ENCODE measurements around the gene YARS2. TPM values are rescaled to one million over a fixed set of nuclear protein-coding genes. Genes with fewer than 3 reads are reported as not detected.

The YARS2 gene
- total RNA-seq: 10 to 100 TPM; 18.5 to 19.2 TPM
- 10 to 100 TPM; 12.4 to 15.3 (median 14.5) TPM for polyA plus RNA-seq
- total RNA-seq: 24.0 to 48.6 (median 32.4) reads per million in 6 experiments

GRCh38 chr12:32755654-32756475 lies at the start of gene YARS2:
TSS of gene YARS2 (minus strand) at chr12:32755897. CDS start at chr12:32755874, 23 bp downstream.
- POLR2A ChIA-PET: interaction anchor here (0.5 to 3.6 kb wide), 8 partner anchors 77 to 1430 kb away, joined by 3 to 72 read pairs (median 4); partner anchors contain the start of genes ALG10, DNM1L, ETFBKMT and SINHCAF
- ATAC-seq (peak; percentile 87 to 90), DNase-seq (peak; percentile 66 to 93 (median 84))
- H3K36me3 Mint-ChIP-seq: peaks cover 0 to 29% (median 2%) of the 10 kb centered on the region in 3 donors
- no peaks in the 10 kb centered on the region for H3K9me3 Mint-ChIP-seq
- no peaks in the 10 kb centered on the region for H3K27me3 Mint-ChIP-seq
- peaks cover 5 to 26% (median 23%) of the 10 kb centered on the region in 4 donors for H3K4me1 Mint-ChIP-seq
- peak within 1 kb of the TSS; percentile 85 to 98 (median 92) for H3K27ac Mint-ChIP-seq
- H3K4me3 Mint-ChIP-seq: peak within 1 kb of the TSS; percentile 86 to 96 (median 92)

- Mint-ChIP-seq H3K36me3 (peaks cover 0 to 14% (median 0%) of the 10 kb centered on the region in 3 donors), H3K4me3 (no peak overlapping the region), H3K4me1 (no peaks in the 10 kb centered on the region), H3K27ac (no peak overlapping the region), H3K27me3 (peaks cover 0 to 28% (median 6%) of the 10 kb centered on the region in 5 donors), H3K9me3 (peaks cover 6 to 32% (median 19%) of the 10 kb centered on the region in 9 donors)
- no peak for DNase-seq
- POLR2A ChIA-PET: no interaction called here
- no peak for ATAC-seq
Observed at GRCh38 chr12:32804301-32804700, 48.6 kb upstream of the YARS2 start.

- DNase-seq (no peak), ATAC-seq (no peak)
- peaks cover 0 to 9% (median 4%) of the 10 kb centered on the region in 9 donors for H3K9me3 Mint-ChIP-seq
- H3K27me3 Mint-ChIP-seq: peaks cover 0 to 3% (median 0%) of the 10 kb centered on the region in 5 donors
- H3K4me1 Mint-ChIP-seq: no peaks in the 10 kb centered on the region
- POLR2A ChIA-PET: no interaction called here
- no peak overlapping the region for H3K4me3 Mint-ChIP-seq
- peaks cover 0 to 3% (median 0%) of the 10 kb centered on the region in 3 donors for H3K36me3 Mint-ChIP-seq
- no peak overlapping the region for H3K27ac Mint-ChIP-seq
Observed at GRCh38 chr12:32801269-32801980, 45.7 kb upstream of the YARS2 start.

DNA sequence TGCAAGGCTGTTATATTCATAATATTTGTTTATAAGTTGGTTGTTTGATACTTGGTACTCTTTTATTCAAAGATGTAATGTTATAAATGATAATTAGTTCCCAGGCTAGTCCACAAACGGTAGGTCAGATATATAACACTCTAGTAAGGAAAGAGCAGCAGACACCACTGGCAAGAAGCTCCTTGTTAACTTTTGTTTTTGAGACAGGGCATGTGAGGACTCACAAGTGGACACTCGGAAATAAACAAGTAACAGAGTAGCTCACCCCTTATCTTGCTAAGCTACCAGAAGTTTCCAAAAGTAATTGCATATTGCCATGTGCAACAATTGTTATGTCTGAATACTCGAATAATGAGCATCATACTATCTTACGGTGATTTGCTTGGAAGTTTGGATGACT lies 38.6 kb upstream of the YARS2 start:
- Mint-ChIP-seq H3K9me3 (no peaks in the 10 kb centered on the region), H3K27ac (no peak overlapping the region), H3K4me1 (no peaks in the 10 kb centered on the region), H3K4me3 (no peak overlapping the region), H3K27me3 (peaks cover 0 to 10% (median 5%) of the 10 kb centered on the region in 5 donors), H3K36me3 (no peaks in the 10 kb centered on the region)
- no peak for ATAC-seq
- POLR2A ChIA-PET: no interaction called here
- DNase-seq: no peak

DNA sequence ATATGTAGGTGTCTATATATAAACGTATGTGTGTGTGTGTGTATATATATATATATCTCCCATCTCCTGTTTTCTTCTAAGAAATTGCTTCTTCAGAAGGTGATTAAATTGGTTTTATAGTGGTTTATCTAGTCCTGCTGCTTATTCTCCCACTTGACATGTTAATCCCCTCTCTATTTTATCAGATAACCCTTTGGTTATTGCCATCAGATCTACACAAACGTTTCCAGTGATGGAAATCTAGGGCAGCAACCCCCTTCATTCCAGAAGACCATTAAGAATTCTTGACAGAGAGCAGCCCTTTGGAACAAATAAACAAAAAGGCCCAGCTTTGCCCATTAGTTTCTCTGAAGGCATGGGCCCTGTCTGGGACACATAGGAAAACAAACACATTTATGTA lies 34.2 kb upstream of the YARS2 start:
- no peak overlapping the region for H3K4me3 Mint-ChIP-seq
- no peak for DNase-seq
- no peaks in the 10 kb centered on the region for H3K4me1 Mint-ChIP-seq
- H3K9me3 Mint-ChIP-seq: no peaks in the 10 kb centered on the region
- POLR2A ChIA-PET: no interaction called here
- no peak for ATAC-seq
- peaks cover 2 to 10% (median 8%) of the 10 kb centered on the region in 5 donors for H3K27me3 Mint-ChIP-seq
- H3K27ac Mint-ChIP-seq: no peak overlapping the region
- H3K36me3 Mint-ChIP-seq: no peaks in the 10 kb centered on the region

DNA sequence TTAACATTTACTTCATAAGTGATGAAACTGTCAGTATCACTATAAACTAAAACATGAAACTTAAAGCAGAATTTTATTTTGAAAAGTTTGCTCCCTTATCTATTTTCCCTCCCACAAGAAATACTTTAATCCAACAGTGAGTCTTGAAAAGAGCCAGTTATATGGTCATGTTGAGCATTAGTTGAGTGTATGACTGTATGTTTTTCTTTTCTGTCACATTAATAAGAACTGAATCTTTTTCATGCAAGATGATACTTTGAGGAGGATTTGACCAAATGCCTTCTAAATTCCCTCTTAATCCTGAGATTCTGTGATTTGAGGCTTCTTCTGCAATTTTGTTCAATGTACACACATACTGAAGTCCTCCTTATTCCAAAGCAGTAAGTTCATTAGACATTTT lies 33.7 kb upstream of the YARS2 start:
- Mint-ChIP-seq H3K27me3 (peaks cover 3 to 10% (median 8%) of the 10 kb centered on the region in 5 donors), H3K4me3 (no peak overlapping the region), H3K27ac (no peak overlapping the region), H3K9me3 (no peaks in the 10 kb centered on the region), H3K4me1 (no peaks in the 10 kb centered on the region), H3K36me3 (no peaks in the 10 kb centered on the region)
- ATAC-seq: no peak
- POLR2A ChIA-PET: no interaction called here
- no peak for DNase-seq

DNA sequence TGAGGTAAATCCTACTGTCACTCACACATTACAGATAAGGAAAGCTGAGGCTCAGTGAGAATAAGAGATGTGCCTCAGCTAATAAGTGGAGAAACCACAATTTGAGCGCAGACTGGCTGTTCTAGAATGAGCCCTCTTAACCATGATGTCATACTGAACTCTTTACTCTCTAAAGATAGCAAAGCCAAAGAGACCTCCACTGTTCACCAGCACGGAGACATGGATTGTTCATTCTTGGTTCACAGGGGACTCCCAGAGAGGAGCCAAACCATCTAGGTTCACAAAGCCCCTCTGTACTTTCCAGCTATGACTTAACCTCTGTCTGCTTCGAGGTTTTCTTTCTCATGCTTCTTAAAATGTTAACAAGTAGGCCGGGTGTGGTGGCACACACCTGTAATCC lies 32.7 kb upstream of the YARS2 start:
- DNase-seq (no peak), ATAC-seq (no peak)
- Mint-ChIP-seq H3K4me3 (no peak overlapping the region), H3K36me3 (no peaks in the 10 kb centered on the region), H3K27ac (no peak overlapping the region), H3K9me3 (no peaks in the 10 kb centered on the region), H3K27me3 (peaks cover under 1 to 11% (median 7%) of the 10 kb centered on the region in 5 donors), H3K4me1 (no peaks in the 10 kb centered on the region)
- POLR2A ChIA-PET: no interaction called here

DNA sequence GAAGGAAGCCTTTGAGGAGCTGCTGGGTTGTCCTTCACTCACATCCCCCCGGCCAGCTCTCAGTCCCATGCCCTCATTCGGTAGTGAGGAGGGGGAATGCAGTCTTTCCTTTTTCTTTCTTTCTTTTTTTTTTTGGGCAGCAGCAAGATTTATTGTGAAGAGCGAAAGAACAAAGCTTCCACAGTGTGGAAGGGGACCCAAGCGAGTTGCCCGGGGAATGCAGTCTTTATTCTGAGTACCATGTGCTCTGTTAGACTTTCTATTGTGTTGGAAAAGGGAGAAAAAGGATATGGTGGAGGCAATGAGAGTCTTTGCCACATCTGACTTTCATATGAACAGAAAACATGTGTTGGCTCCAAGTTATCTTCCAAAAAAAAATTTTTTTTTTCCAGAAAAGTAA lies 29.9 kb upstream of the YARS2 start:
- H3K27me3 Mint-ChIP-seq: peaks cover 0 to 11% (median 7%) of the 10 kb centered on the region in 5 donors
- H3K4me3 Mint-ChIP-seq: no peak overlapping the region
- ATAC-seq (no peak), DNase-seq (no peak)
- H3K27ac Mint-ChIP-seq: no peak overlapping the region
- H3K36me3 Mint-ChIP-seq: no peaks in the 10 kb centered on the region
- H3K9me3 Mint-ChIP-seq: no peaks in the 10 kb centered on the region
- H3K4me1 Mint-ChIP-seq: no peaks in the 10 kb centered on the region
- POLR2A ChIA-PET: no interaction called here

GRCh38 chr12:32783029-32783428 lies 27.3 kb upstream of the YARS2 start:
- ATAC-seq (no peak), DNase-seq (no peak)
- H3K4me1 Mint-ChIP-seq: no peaks in the 10 kb centered on the region
- H3K27me3 Mint-ChIP-seq: peaks cover 3 to 20% (median 14%) of the 10 kb centered on the region in 5 donors
- H3K36me3 Mint-ChIP-seq: no peaks in the 10 kb centered on the region
- H3K27ac Mint-ChIP-seq: no peak overlapping the region
- POLR2A ChIA-PET: no interaction called here
- no peaks in the 10 kb centered on the region for H3K9me3 Mint-ChIP-seq
- no peak overlapping the region for H3K4me3 Mint-ChIP-seq

- H3K27me3 Mint-ChIP-seq: peaks cover 2 to 42% (median 13%) of the 10 kb centered on the region in 5 donors
- H3K4me1 Mint-ChIP-seq: no peaks in the 10 kb centered on the region
- no peak for ATAC-seq
- no peak overlapping the region for H3K27ac Mint-ChIP-seq
- H3K4me3 Mint-ChIP-seq: no peak overlapping the region
- H3K9me3 Mint-ChIP-seq: no peaks in the 10 kb centered on the region
- POLR2A ChIA-PET: no interaction called here
- no peak for DNase-seq
- no peaks in the 10 kb centered on the region for H3K36me3 Mint-ChIP-seq
Observed at GRCh38 chr12:32780071-32780470, 24.4 kb upstream of the YARS2 start.

- no peaks in the 10 kb centered on the region for H3K9me3 Mint-ChIP-seq
- H3K27ac Mint-ChIP-seq: peak overlapping the region in 2 of 10 donors; percentile 3 to 24
- POLR2A ChIA-PET: no interaction called here
- H3K4me3 Mint-ChIP-seq: no peak overlapping the region
- ATAC-seq (no peak), DNase-seq (no peak)
- H3K36me3 Mint-ChIP-seq: no peaks in the 10 kb centered on the region
- peaks cover 2 to 54% (median 17%) of the 10 kb centered on the region in 5 donors for H3K27me3 Mint-ChIP-seq
- no peaks in the 10 kb centered on the region for H3K4me1 Mint-ChIP-seq
Observed at GRCh38 chr12:32777691-32778175, 22.0 kb upstream of the YARS2 start.

GRCh38 chr12:32777159-32777558 lies 21.5 kb upstream of the YARS2 start:
- Mint-ChIP-seq H3K27me3 (peaks cover 2 to 60% (median 20%) of the 10 kb centered on the region in 5 donors), H3K4me3 (no peak overlapping the region), H3K9me3 (no peaks in the 10 kb centered on the region), H3K4me1 (no peaks in the 10 kb centered on the region), H3K27ac (no peak overlapping the region), H3K36me3 (no peaks in the 10 kb centered on the region)
- no peak for ATAC-seq
- no peak for DNase-seq
- POLR2A ChIA-PET: no interaction called here

DNA sequence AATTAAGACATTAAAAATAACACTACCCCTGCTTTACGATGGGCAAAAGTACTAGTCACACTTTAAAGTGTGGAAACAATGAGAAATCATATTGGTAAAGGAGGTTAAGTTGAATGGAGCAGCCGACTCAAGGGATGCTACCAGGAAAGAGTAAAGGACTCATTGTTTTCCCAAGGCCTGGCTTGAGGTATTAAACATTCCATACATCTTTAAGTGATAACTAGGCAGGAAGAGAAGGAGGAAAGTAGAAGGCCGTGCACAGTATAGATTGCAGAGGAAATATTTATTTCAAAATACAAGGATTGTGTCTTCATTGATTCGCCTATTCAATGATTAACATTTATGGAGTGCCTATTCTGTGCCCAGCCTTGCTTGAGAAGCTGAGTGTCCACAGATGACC lies 20.6 kb upstream of the YARS2 start:
- Mint-ChIP-seq H3K4me1 (no peaks in the 10 kb centered on the region), H3K27ac (no peak overlapping the region), H3K36me3 (no peaks in the 10 kb centered on the region), H3K9me3 (no peaks in the 10 kb centered on the region), H3K4me3 (no peak overlapping the region), H3K27me3 (peaks cover 2 to 69% (median 22%) of the 10 kb centered on the region in 5 donors)
- DNase-seq (no peak), ATAC-seq (no peak)
- POLR2A ChIA-PET: no interaction called here

Data from naive thymus-derived CD8-positive, alpha-beta T cell (primary cell).